Measurements from ENCODE around the gene MAP3K8. TPM values are rescaled to one million over a fixed set of nuclear protein-coding genes. Genes with fewer than 3 reads are reported as not detected.
A peak's percentile ranks its signal among the peaks of the same experiment; 100 is the strongest.

MAP3K8 gene
- total and polyA plus RNA-seq, 9 of the 15 experiments (the other 6 are each of a cell fraction or from before 2014, with no cell fraction given): 6.9 to 23.6 (median 13.6) TPM

GRCh38 chr10:30493609-30494530 lies 59.9 kb downstream of the MAP3K8 start (continued):
- TF ChIP-seq, protein P1, sequence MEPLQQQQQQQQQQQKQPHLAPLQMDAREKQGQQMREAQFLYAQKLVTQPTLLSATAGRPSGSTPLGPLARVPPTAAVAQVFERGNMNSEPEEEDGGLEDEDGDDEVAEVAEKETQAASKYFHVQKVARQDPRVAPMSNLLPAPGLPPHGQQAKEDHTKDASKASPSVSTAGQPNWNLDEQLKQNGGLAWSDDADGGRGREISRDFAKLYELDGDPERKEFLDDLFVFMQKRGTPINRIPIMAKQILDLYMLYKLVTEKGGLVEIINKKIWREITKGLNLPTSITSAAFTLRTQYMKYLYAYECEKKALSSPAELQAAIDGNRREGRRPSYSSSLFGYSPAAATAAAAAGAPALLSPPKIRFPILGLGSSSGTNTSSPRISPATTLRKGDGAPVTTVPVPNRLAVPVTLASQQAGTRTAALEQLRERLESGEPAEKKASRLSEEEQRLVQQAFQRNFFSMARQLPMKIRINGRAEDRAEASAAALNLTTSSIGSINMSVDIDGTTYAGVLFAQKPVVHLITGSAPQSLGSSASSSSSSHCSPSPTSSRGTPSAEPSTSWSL (CRISPR knock-in tag; IDR thresholded peaks at IDR 0.05; ENCODE audit: borderline replicate concordance): no peak
- TF ChIP-seq MCM7 (IDR thresholded peaks at IDR 0.05) (no peak), E2F6 (IDR thresholded peaks at IDR 0.05; ENCODE audit: borderline replicate concordance in 1 of 2, extremely low read depth in 1 of 2, insufficient read depth in 1 of 2, insufficient read length in 1 of 2, low read depth in 1 of 2, low read length in 1 of 2, poor library complexity in 1 of 2, severe bottlenecking in 1 of 2) (no peak), ZC3H8 (IDR thresholded peaks at IDR 0.05) (no peak), SMC3 (conservative IDR thresholded peaks at IDR 0.05; ENCODE audit: insufficient read depth, low read depth, low read length) (no peak), NBN (IDR thresholded peaks at IDR 0.05; ENCODE audit: low read depth) (0 out of 2 replicates have a peak, but pooled peaks have one; percentile 21), MBD2 (IDR thresholded peaks at IDR 0.05; ENCODE audit: borderline replicate concordance, low read depth) (no peak), SMAD3 (CRISPR knock-in tag; conservative IDR thresholded peaks at IDR 0.05) (no peak), SIN3A (IDR thresholded peaks at IDR 0.05; ENCODE audit: borderline replicate concordance in 2 of 2, control insufficient read depth in 1 of 2, low read depth in 2 of 2, low read length in 2 of 2) (no peak), BRCA1 (IDR thresholded peaks at IDR 0.05) (no peak), BRCA1 (CRISPR knock-in tag; IDR thresholded peaks at IDR 0.05) (no peak), PHF20 (IDR thresholded peaks at IDR 0.05; ENCODE audit: partially characterized antibody) (peak; percentile 17), ADNP (tag; IDR thresholded peaks at IDR 0.05) (no peak), KHSRP (IDR thresholded peaks at IDR 0.05) (no peak), ZNF12 (CRISPR knock-in tag; IDR thresholded peaks at IDR 0.05) (no peak), HNRNPH1 (optimal IDR thresholded peaks at IDR 0.05; ENCODE audit: low read depth, low read length) (no peak), NEUROD1 (IDR thresholded peaks at IDR 0.05; ENCODE audit: borderline replicate concordance, low read depth, low read length, partially characterized antibody) (no peak), ARID1B (IDR thresholded peaks at IDR 0.05) (peak; percentile 76), RBM15 (IDR thresholded peaks at IDR 0.05; ENCODE audit: insufficient read depth, low read length) (no peak), NFYB (IDR thresholded peaks at IDR 0.05; ENCODE audit: extremely low read depth, insufficient read length) (no peak), JUNB (CRISPR knock-in tag; conservative IDR thresholded peaks at IDR 0.05) (no peak)
- TF ChIP-seq, protein P2, sequence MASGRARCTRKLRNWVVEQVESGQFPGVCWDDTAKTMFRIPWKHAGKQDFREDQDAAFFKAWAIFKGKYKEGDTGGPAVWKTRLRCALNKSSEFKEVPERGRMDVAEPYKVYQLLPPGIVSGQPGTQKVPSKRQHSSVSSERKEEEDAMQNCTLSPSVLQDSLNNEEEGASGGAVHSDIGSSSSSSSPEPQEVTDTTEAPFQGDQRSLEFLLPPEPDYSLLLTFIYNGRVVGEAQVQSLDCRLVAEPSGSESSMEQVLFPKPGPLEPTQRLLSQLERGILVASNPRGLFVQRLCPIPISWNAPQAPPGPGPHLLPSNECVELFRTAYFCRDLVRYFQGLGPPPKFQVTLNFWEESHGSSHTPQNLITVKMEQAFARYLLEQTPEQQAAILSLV (tag; IDR thresholded peaks at IDR 0.05): no peak
